Activated CD4-positive, alpha-beta T cell treated with anti-CD3 and anti-CD28 coated beads, Interleukin-2, amount 10 ng/mL, durations not matched to agents 24 days and 14 days (primary cell): Measurements from ENCODE around the gene NFATC4. TPM values are rescaled to one million over a fixed set of nuclear protein-coding genes. Genes with fewer than 3 reads are reported as not detected.
"Not testable (repeated sequence)": the region's sequence is repeated elsewhere in the genome, so short reads cannot be mapped to it uniquely, and the experiment has no call there.

Experiments used
- DNase-seq: peaks from one replicate; pipeline ENCODE4 v3.0.0; 2022
- H3K27ac Mint-ChIP-seq: one replicate; pipeline ENCODE4 v1.8.0; 2022; ENCODE audit warnings: mild to moderate bottlenecking, mixed read lengths
- H3K27me3 Mint-ChIP-seq: one replicate; pipeline ENCODE4 v1.8.0; 2022; ENCODE audit warnings: mixed read lengths
- H3K36me3 Mint-ChIP-seq: one replicate; pipeline ENCODE4 v1.8.0; 2022; ENCODE audit warnings: low read depth, mild to moderate bottlenecking, mixed read lengths
- H3K4me1 Mint-ChIP-seq: one replicate; pipeline ENCODE4 v1.8.0; 2021; ENCODE audit warnings: mixed read lengths
- H3K4me3 Mint-ChIP-seq: one replicate; pipeline ENCODE4 v1.8.0; 2022; ENCODE audit warnings: mild to moderate bottlenecking, moderate library complexity, mixed read lengths
- H3K9me3 Mint-ChIP-seq: one replicate; pipeline ENCODE4 v1.8.0; 2021; ENCODE audit warnings: mixed read lengths
- intact Hi-C: fragments of 100-400 bp; cut with micrococcal nuclease; formaldehyde crosslinking; loops from one replicate; pipeline ENCODE4 v1.15.1; 2023
- total RNA-seq: library from RNA; stranded (reverse); gene quantifications from 2 replicates; pipeline ENCODE4 v1.2.3, GENCODE V29; 2022

NFATC4 gene
- total RNA-seq: not detected in 2 replicates

GRCh38 chr14:24367514-24368211 lies at the start of gene NFATC4:
Gene NFATC4 (plus strand): TSS chr14:24368184. CDS start chr14:24368341, 157 bp downstream.
- Mint-ChIP-seq H3K27me3 (peaks cover 63% of the 10 kb centered on the region), H3K27ac (peak within 1 kb of the TSS; percentile 6), H3K36me3 (no peaks in the 10 kb centered on the region), H3K4me3 (peak within 1 kb of the TSS; percentile 49), H3K4me1 (peaks cover 18% of the 10 kb centered on the region), H3K9me3 (no peaks in the 10 kb centered on the region)
- intact Hi-C loops: no loop called here
- DNase-seq: no peak

- Mint-ChIP-seq H3K4me3 (no peak overlapping the region), H3K9me3 (no peaks in the 10 kb centered on the region), H3K27ac (no peak overlapping the region), H3K4me1 (peaks cover 16% of the 10 kb centered on the region), H3K27me3 (peaks cover 9% of the 10 kb centered on the region), H3K36me3 (peaks cover 7% of the 10 kb centered on the region)
- DNase-seq: no peak
- intact Hi-C loops: no loop called here
Observed at GRCh38 chr14:24321212-24321975, 46.6 kb upstream of the NFATC4 start.

- intact Hi-C loops: no loop called here
- no peak for DNase-seq
- H3K4me1 Mint-ChIP-seq: peaks cover 12% of the 10 kb centered on the region
- H3K36me3 Mint-ChIP-seq: no peaks in the 10 kb centered on the region
- H3K4me3 Mint-ChIP-seq: no peak overlapping the region
- no peak overlapping the region for H3K27ac Mint-ChIP-seq
- H3K27me3 Mint-ChIP-seq: peaks cover 9% of the 10 kb centered on the region
- H3K9me3 Mint-ChIP-seq: no peaks in the 10 kb centered on the region
Observed at GRCh38 chr14:24322672-24323071, 45.3 kb upstream of the NFATC4 start.

GRCh38 chr14:24323341-24323740 lies 44.6 kb upstream of the NFATC4 start:
- H3K4me1 Mint-ChIP-seq: peaks cover 9% of the 10 kb centered on the region
- H3K36me3 Mint-ChIP-seq: no peaks in the 10 kb centered on the region
- no peak for DNase-seq
- peaks cover 9% of the 10 kb centered on the region for H3K27me3 Mint-ChIP-seq
- H3K4me3 Mint-ChIP-seq: no peak overlapping the region
- H3K27ac Mint-ChIP-seq: no peak overlapping the region
- H3K9me3 Mint-ChIP-seq: no peaks in the 10 kb centered on the region
- intact Hi-C loops: no loop called here

- Mint-ChIP-seq H3K27me3 (peaks cover 9% of the 10 kb centered on the region), H3K36me3 (no peaks in the 10 kb centered on the region)
Observed at GRCh38 chr14:24324024-24324423, 44.0 kb upstream of the NFATC4 start.

GRCh38 chr14:24325041-24325530 lies 42.9 kb upstream of the NFATC4 start:
- Mint-ChIP-seq H3K4me1 (peaks cover 27% of the 10 kb centered on the region), H3K27ac (no peak overlapping the region), H3K36me3 (no peaks in the 10 kb centered on the region), H3K27me3 (peaks cover 6% of the 10 kb centered on the region), H3K9me3 (no peaks in the 10 kb centered on the region), H3K4me3 (no peak overlapping the region)
- intact Hi-C loops: no loop called here
- DNase-seq: no peak

More at GRCh38 chr14:24324024-24324423, 44.0 kb upstream of the NFATC4 start:
- no peaks in the 10 kb centered on the region for H3K9me3 Mint-ChIP-seq
- no peak overlapping the region for H3K4me3 Mint-ChIP-seq
- no peak for DNase-seq
- intact Hi-C loops: no loop called here
- peaks cover 16% of the 10 kb centered on the region for H3K4me1 Mint-ChIP-seq
- H3K27ac Mint-ChIP-seq: no peak overlapping the region

GRCh38 chr14:24325963-24326362 lies 42.0 kb upstream of the NFATC4 start:
- intact Hi-C loops: no loop called here
- no peak for DNase-seq
- H3K9me3 Mint-ChIP-seq: no peaks in the 10 kb centered on the region
- no peak overlapping the region for H3K4me3 Mint-ChIP-seq
- H3K36me3 Mint-ChIP-seq: no peaks in the 10 kb centered on the region
- no peak overlapping the region for H3K27ac Mint-ChIP-seq
- H3K27me3 Mint-ChIP-seq: peaks cover 5% of the 10 kb centered on the region
- H3K4me1 Mint-ChIP-seq: peaks cover 30% of the 10 kb centered on the region

- H3K9me3 Mint-ChIP-seq: no peaks in the 10 kb centered on the region
- intact Hi-C loops: no loop called here
- H3K36me3 Mint-ChIP-seq: no peaks in the 10 kb centered on the region
- H3K4me1 Mint-ChIP-seq: peaks cover 39% of the 10 kb centered on the region
- no peak overlapping the region for H3K4me3 Mint-ChIP-seq
- H3K27me3 Mint-ChIP-seq: peaks cover 11% of the 10 kb centered on the region
- no peak overlapping the region for H3K27ac Mint-ChIP-seq
- no peak for DNase-seq
Observed at GRCh38 chr14:24327303-24327702, 40.7 kb upstream of the NFATC4 start.

GRCh38 chr14:24327914-24328313 lies 40.1 kb upstream of the NFATC4 start:
- Mint-ChIP-seq H3K4me1 (peaks cover 42% of the 10 kb centered on the region), H3K27me3 (peaks cover 13% of the 10 kb centered on the region)
- peak; percentile 72 for DNase-seq
- intact Hi-C loops, H3K4me3 Mint-ChIP-seq, H3K27ac Mint-ChIP-seq, H3K9me3 Mint-ChIP-seq, H3K36me3 Mint-ChIP-seq: not testable (repeated sequence)

- Mint-ChIP-seq H3K4me3 (no peak overlapping the region), H3K27me3 (peaks cover 17% of the 10 kb centered on the region), H3K4me1 (peaks cover 47% of the 10 kb centered on the region), H3K27ac (no peak overlapping the region), H3K9me3 (no peaks in the 10 kb centered on the region), H3K36me3 (no peaks in the 10 kb centered on the region)
- no peak for DNase-seq
- intact Hi-C loops: no loop called here
Observed at GRCh38 chr14:24329073-24329663, 38.8 kb upstream of the NFATC4 start.

- H3K27ac Mint-ChIP-seq: no peak overlapping the region
- H3K4me3 Mint-ChIP-seq: no peak overlapping the region
- peaks cover 50% of the 10 kb centered on the region for H3K4me1 Mint-ChIP-seq
- intact Hi-C loops: loop anchor here (5.0 kb wide), 1 partner anchor 343 kb away; no protein-coding TSS in a partner anchor
- no peaks in the 10 kb centered on the region for H3K9me3 Mint-ChIP-seq
- peak; percentile 79 for DNase-seq
- no peaks in the 10 kb centered on the region for H3K36me3 Mint-ChIP-seq
- H3K27me3 Mint-ChIP-seq: peaks cover 21% of the 10 kb centered on the region
Observed at GRCh38 chr14:24329736-24330135, 38.2 kb upstream of the NFATC4 start.

- no peak for DNase-seq
- H3K4me1 Mint-ChIP-seq: peaks cover 55% of the 10 kb centered on the region
- intact Hi-C loops: loop anchor here (5.0 kb wide), 1 partner anchor 341 kb away; no protein-coding TSS in a partner anchor
Observed at GRCh38 chr14:24330973-24331674, 36.9 kb upstream of the NFATC4 start.

GRCh38 chr14:24331731-24332267 lies 36.2 kb upstream of the NFATC4 start:
- peaks cover 14% of the 10 kb centered on the region for H3K36me3 Mint-ChIP-seq
- H3K4me3 Mint-ChIP-seq: peak overlapping the region; percentile 87
- peaks cover 33% of the 10 kb centered on the region for H3K27me3 Mint-ChIP-seq
- no peak for DNase-seq
- peaks cover 56% of the 10 kb centered on the region for H3K4me1 Mint-ChIP-seq
- intact Hi-C loops: loop anchor here (1.0 to 5.0 kb wide), 4 partner anchors 21 to 341 kb away; partner anchors contain the start of genes LTB4R and LTB4R2
- peak overlapping the region; percentile 26 for H3K27ac Mint-ChIP-seq
- H3K9me3 Mint-ChIP-seq: no peaks in the 10 kb centered on the region

More at GRCh38 chr14:24330973-24331674, 36.9 kb upstream of the NFATC4 start:
- H3K4me3 Mint-ChIP-seq: no peak overlapping the region
- H3K27ac Mint-ChIP-seq: no peak overlapping the region
- peaks cover 8% of the 10 kb centered on the region for H3K36me3 Mint-ChIP-seq
- H3K9me3 Mint-ChIP-seq: no peaks in the 10 kb centered on the region
- peaks cover 29% of the 10 kb centered on the region for H3K27me3 Mint-ChIP-seq
